OCI-LY7 (cell line): ENCODE results near the gene TCAP. TPM values are rescaled to one million over a fixed set of nuclear protein-coding genes. Genes with fewer than 3 reads are reported as not detected.

ENCODE experiments used
- BruUV-seq: library from RNA; stranded (reverse); fragments of 400-500 nt; replicated peaks from 2 replicates; lab custom pipeline; 2021; lab: Mats Ljungman, UMichigan
- CTCF ChIA-PET: fragments of 300-600 bp; sonication (Branson Sonifier 250); formaldehyde crosslinking; loops from one replicate; lab custom pipeline; 2022; ENCODE audit warnings: antibody characterized with exemption; ENCODE audit not compliant: unreplicated experiment; lab: Charles Lee
- POLR2A ChIA-PET: fragments of 300-600 bp; sonication (Branson Sonifier 250); formaldehyde crosslinking; loops from one replicate; lab custom pipeline; 2022; ENCODE audit warnings: antibody characterized with exemption; lab: Charles Lee
- DNase-seq: peaks from one replicate; pipeline ENCODE4 v3.0.0-alpha.2; 2015; ENCODE audit warnings: low spot score
- H2AFZ ChIP-seq: fragments of 200-600 bp; sonication (generic), shearing (Covaris generic); 2 replicates; pipeline ENCODE4 v1.6.1; 2014; ENCODE audit warnings: mild to moderate bottlenecking, antibody characterized with exemption, low read length, moderate library complexity
- H3K27ac ChIP-seq: fragments of 200-600 bp; sonication (generic); 2 replicates; pipeline ENCODE4 v1.5.1; 2014; ENCODE audit warnings: mixed run types, low read depth, mild to moderate bottlenecking, moderate library complexity, low read length, inconsistent platforms; ENCODE audit not compliant: poor library complexity, severe bottlenecking
- H3K36me3 ChIP-seq: fragments of 200-600 bp; sonication (generic); 2 replicates; pipeline ENCODE4 v1.6.1; 2014; ENCODE audit warnings: mild to moderate bottlenecking, antibody characterized with exemption, low read length, moderate library complexity, mixed read lengths; ENCODE audit not compliant: insufficient read depth
- H3K4me1 ChIP-seq: fragments of 200-600 bp; sonication (generic); 2 replicates; pipeline ENCODE4 v1.5.1; 2014; ENCODE audit warnings: mild to moderate bottlenecking, low read length; ENCODE audit not compliant: insufficient read depth, poor library complexity, severe bottlenecking
- H3K4me2 ChIP-seq: fragments of 200-600 bp; sonication (generic); 2 replicates; pipeline ENCODE4 v1.6.1; 2014; ENCODE audit warnings: mild to moderate bottlenecking, low read length
- H3K4me3 ChIP-seq: fragments of 200-600 bp; sonication (generic); 2 replicates; pipeline ENCODE4 v1.5.1; 2014; ENCODE audit warnings: mild to moderate bottlenecking, low read depth, low read length; ENCODE audit not compliant: poor library complexity, severe bottlenecking
- H3K79me2 ChIP-seq: fragments of 200-600 bp; sonication (generic); 2 replicates; pipeline ENCODE4 v1.6.1; 2016; ENCODE audit warnings: low read depth, mild to moderate bottlenecking, low read length, moderate library complexity, mixed read lengths; ENCODE audit not compliant: insufficient read depth
- H3K9me2 ChIP-seq: fragments of 200-600 bp; sonication (generic); 2 replicates; pipeline ENCODE4 v1.6.1; 2016; ENCODE audit warnings: mild to moderate bottlenecking, low read length, mixed read lengths; ENCODE audit not compliant: insufficient read depth
- H3K9me3 ChIP-seq: fragments of 200-600 bp; sonication (generic); 2 replicates; pipeline ENCODE4 v1.6.1; 2014; ENCODE audit warnings: mild to moderate bottlenecking, mixed run types, low read length, mixed read lengths
- H4K20me1 ChIP-seq: fragments of 200-600 bp; sonication (generic); 2 replicates; pipeline ENCODE4 v1.6.1; 2014; ENCODE audit warnings: mild to moderate bottlenecking, antibody characterized with exemption, low read length, moderate library complexity, mixed read lengths; ENCODE audit not compliant: insufficient read depth
- CTCF ChIP-seq: fragments of 200-600 bp; sonication (generic); conservative IDR thresholded peaks from 2 replicates; pipeline ENCODE4 v1.5.1; 2014; ENCODE audit warnings: mild to moderate bottlenecking, antibody characterized with exemption, low read length, moderate library complexity, mixed read lengths
- EZH2phosphoT487 ChIP-seq: fragments of 200-600 bp; sonication (generic); IDR thresholded peaks from 2 replicates; pipeline ENCODE4 v1.6.1; 2018; ENCODE audit warnings: low read depth, borderline replicate concordance, mild to moderate bottlenecking, mixed run types, antibody characterized with exemption, low read length, moderate library complexity, mixed read lengths
- intact Hi-C: fragments of 100-400 bp; cut with micrococcal nuclease; formaldehyde crosslinking; loops from one replicate; pipeline ENCODE4 v1.10.0; 2022; ENCODE audit not compliant: unreplicated experiment
- total RNA-seq, 2 experiments: library from RNA; depleted of rRNA in 1 of 2; stranded (reverse); fragments of >200 nt in 1 of 2; shearing (Covaris generic) in 1 of 2; gene quantifications; 2 replicates each; pipeline ENCODE4 v1.2.3, GENCODE V29; 2014 to 2022

TCAP gene
- total RNA-seq, 2 experiments from 2014 or later, result 1.5 to 2.7 TPM

GRCh38 chr17:39660397-39661385 is 4.5 kb upstream of the TCAP start:
- H3K4me1 ChIP-seq, result peaks cover 4% of the 10 kb centered on the region
- H3K4me3 ChIP-seq, result no peak overlapping the region
- H3K79me2 ChIP-seq, result no peaks in the 10 kb centered on the region
- no peaks in the 10 kb centered on the region for H3K9me3 ChIP-seq
- H3K4me2 ChIP-seq, result no peak overlapping the region
- H4K20me1 ChIP-seq, result no peaks in the 10 kb centered on the region
- no peak for DNase-seq
- H2AFZ ChIP-seq, result no peak overlapping the region
- H3K9me2 ChIP-seq, result no peaks in the 10 kb centered on the region
- intact Hi-C loops, result no loop called here
- TF ChIP-seq CTCF (no peak), EZH2phosphoT487 (no peak)
- ChIA-PET CTCF (no interaction called here), POLR2A (no interaction called here)
- peaks cover 28% of the 10 kb centered on the region; the same call in 1 of the 2 replicates for H3K36me3 ChIP-seq
- no peak overlapping the region for H3K27ac ChIP-seq
- BruUV-seq, result no TSS peak

- ChIA-PET POLR2A (no interaction called here), CTCF (interaction anchor here (0.6 kb wide), 1 partner anchor 20 kb away, joined by 4 read pairs; no protein-coding TSS in a partner anchor)
- H3K9me2 ChIP-seq, result no peaks in the 10 kb centered on the region
- TF ChIP-seq EZH2phosphoT487 (no peak), CTCF (no peak)
- H3K4me3 ChIP-seq, result no peak overlapping the region
- no peaks in the 10 kb centered on the region for H4K20me1 ChIP-seq
- no peak for DNase-seq
- H3K36me3 ChIP-seq, result peaks cover 28% of the 10 kb centered on the region; the same call in 1 of the 2 replicates
- no peaks in the 10 kb centered on the region for H3K9me3 ChIP-seq
- peaks cover 4% of the 10 kb centered on the region for H3K4me1 ChIP-seq
- H3K79me2 ChIP-seq, result no peaks in the 10 kb centered on the region
- H2AFZ ChIP-seq, result no peak overlapping the region
- intact Hi-C loops, result no loop called here
- H3K4me2 ChIP-seq, result no peak overlapping the region
- H3K27ac ChIP-seq, result no peak overlapping the region
- BruUV-seq, result no TSS peak
These were observed 3.2 kb upstream of the TCAP start for GRCh38 chr17:39661744-39662541.
